CD4-positive, alpha-beta T cell treated with Interleukin-6 for 4 hours (primary cell): ENCODE results near the gene BMP10.
A peak's percentile ranks its signal among the peaks of the same experiment; 100 is the strongest.

ENCODE experiments used
- DNase-seq: peaks from one replicate; pipeline ENCODE4 v3.0.0-alpha.2; 2020; ENCODE audit warnings: mixed read lengths

The BMP10 gene

GRCh38 chr2:68849579-68850030, 21.6 kb downstream of the BMP10 start:
- DNase-seq, result no peak

DNA sequence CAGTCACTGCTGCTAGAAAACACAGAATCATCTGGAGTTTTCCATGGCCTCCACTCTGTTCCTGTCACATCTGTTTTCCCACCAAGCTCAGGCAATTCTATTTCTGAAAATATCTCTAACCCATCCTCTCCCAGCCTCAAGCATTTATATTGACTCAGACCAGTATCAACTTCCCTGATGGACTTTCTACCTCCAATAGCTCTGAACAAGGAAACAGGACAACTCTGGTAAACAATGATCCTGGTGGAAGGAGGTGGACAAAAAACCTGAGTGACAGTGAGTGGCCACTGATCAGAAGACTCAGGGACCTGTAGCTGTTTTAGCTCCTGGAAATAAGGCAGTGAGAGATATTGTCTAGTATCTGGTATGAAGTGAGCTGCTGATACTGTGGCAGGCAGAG, 23.4 kb downstream of the BMP10 start:
- DNase-seq, result no peak

GRCh38 chr2:68846091-68846490, 25.1 kb downstream of the BMP10 start:
- DNase-seq, result no peak

- DNase-seq, result no peak
Measured at GRCh38 chr2:68845043-68845442, 26.2 kb downstream of the BMP10 start.

GRCh38 chr2:68839260-68839833, 31.9 kb downstream of the BMP10 start:
- DNase-seq, result peak; percentile 35

GRCh38 chr2:68838641-68839040, 32.6 kb downstream of the BMP10 start:
- DNase-seq, result no peak

DNA sequence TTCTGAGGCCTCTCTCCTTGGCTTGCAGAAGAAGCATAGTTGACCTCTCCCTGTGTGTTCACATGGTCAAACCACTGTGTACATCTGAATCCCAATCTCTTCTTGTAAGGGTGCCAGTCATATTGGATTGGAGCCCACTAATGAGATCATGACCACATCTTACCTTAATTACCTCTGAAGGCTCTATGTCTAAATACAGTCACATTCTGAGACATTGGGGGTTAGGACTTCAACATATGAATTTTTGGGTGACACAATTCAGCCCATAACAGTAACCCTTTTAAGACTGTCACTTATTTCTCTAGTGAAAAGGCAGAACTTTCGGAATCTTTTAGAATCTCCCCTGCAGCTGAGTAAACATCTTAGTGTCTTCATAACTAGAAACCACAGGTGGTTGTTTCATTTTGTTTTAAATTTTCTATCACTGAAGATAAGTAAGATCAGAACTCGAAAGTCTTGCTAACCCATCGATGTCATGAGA, 33.3 kb downstream of the BMP10 start:
- no peak for DNase-seq

DNA sequence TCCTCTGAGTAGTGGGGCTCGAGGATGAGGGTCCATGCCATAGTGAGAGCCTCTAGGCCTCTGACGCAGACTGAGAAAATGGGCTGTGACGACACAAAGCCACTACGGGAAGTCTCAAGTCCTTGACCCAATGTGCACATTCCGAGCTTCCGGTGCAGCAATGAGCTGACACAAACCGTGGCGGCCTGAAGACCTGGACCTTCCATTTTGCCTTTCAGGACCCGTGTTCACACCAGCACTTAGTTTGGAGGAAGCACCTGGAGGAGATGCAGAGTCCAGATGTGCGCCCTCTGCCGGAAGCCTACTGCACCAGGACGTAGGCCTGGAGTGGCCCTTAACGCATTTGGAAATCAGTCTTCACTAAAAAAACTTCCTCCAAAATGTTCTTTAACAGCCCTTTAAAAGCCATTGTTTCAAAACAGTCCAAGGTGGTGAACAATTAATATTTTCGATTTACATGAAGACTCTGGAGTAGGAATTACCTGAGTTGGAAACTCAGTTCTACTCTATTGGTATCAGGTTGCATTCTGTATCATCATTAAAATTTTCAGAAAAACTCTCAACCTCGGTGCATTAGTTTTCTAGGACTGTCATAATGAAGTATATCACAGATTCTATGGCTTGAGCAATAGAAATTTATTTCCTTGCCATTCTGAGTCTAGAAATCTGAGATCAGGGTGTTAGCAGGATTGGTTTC, 33.9 kb downstream of the BMP10 start:
- peak; percentile 82 for DNase-seq

- no peak for DNase-seq
Measured at GRCh38 chr2:68835621-68836020, 35.6 kb downstream of the BMP10 start.

- DNase-seq, result no peak
Measured at GRCh38 chr2:68834737-68835376, 36.3 kb downstream of the BMP10 start.

- no peak for DNase-seq
Measured at GRCh38 chr2:68833162-68833561, 38.0 kb downstream of the BMP10 start.

DNA sequence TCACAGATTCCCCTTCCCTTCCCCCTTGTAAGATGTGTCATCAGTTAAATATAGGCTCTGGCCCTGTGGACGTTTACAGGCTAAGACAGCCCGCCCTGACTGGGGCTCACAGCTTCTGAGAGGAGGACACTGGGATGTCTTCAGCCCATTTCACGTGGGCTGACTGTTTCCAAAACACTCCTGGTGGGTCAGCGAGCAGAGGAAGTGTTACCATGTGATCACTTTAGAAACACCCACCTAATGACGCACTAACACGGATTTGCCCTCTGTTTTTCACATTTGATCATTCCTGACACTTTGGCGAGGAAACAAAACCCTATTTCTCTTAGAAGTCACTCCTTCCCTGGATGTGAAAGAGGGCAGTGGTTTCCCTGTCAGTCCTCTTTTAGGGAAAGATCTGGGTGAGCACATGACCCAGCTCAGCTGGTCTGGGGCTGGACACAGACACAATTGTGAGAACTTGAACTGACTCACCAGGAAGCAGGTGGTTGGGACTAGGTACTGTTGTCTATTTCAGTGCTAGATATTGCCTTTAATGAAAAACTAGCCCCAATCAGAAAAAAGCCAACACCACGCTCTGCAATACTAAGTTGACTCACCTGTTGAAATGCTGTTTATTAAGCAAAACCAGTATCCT, 38.8 kb downstream of the BMP10 start:
- DNase-seq, result peak; percentile 24

- DNase-seq, result no peak
Measured at GRCh38 chr2:68831686-68832232, 39.4 kb downstream of the BMP10 start.

DNA sequence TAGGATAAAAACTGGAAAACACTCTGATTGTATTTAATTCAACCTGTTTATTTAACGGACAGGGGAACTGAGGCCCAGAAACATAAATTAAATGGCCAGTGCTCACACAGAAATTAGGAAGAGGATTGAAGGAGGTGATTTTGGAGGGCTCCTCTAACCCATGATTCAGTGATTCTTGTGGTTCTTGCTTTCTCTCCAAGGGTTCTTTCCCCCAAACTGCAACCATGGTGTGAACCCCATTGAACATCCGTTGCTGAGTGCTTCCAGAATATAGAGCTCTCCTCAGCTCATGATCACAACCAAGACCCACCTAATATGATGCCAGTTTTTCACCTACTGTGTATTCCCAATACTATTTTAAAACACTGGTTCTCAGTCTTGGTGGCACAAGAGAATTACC, 41.4 kb downstream of the BMP10 start:
- DNase-seq, result no peak

GRCh38 chr2:68828887-68829708, 42.1 kb downstream of the BMP10 start:
- DNase-seq, result peak; percentile 79

- DNase-seq, result no peak
Measured at GRCh38 chr2:68827666-68828065, 43.5 kb downstream of the BMP10 start.

GRCh38 chr2:68825866-68826265, 45.3 kb downstream of the BMP10 start:
- DNase-seq, result no peak

DNA sequence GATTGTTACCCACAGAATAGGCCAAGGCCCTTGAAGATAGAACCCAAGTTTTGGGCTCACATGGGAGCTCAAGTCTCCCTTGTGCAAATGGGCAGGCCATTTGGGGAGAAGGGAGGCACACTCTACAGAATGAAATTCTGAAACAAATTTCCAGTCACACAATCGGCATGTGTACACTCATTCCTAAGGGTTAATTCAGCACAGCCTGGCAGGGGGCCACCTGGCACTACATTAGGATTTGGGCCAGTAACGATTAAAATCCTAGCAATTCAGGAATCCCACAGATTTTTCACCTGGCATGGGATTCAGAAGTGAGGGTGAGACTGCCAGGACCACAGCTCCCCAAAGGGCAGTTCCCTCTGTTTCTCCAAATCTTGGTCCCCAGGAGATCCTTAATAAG, 46.4 kb downstream of the BMP10 start:
- no peak for DNase-seq

DNA sequence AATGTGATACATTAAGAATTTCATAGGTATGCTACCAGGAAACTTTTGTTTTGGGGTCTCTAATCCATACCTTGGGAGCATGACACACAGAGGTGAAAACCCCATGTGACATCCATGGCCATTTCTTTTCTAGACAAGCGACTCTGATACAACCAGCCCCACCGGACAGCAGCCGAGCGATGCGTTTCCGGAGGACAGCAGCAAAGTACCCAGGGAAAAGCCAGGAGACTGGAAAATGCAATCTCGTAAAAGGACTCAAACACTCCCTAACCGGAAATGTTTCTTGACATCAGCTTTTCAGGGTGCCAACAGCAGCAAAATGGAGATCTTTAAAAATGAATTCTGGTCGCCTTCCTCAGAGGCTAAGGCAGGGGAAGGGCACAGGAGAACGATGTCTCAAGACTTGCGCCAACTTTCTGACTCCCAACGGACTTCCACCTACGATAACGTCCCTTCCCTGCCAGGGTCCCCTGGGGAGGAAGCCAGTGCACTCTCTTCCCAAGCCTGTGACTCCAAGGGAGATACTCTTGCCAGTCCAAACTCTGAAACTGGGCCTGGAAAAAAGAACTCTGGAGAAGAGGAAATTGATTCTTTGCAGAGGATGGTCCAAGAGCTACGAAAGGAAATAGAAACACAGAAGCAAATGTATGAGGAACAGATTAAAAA, 48.9 kb downstream of the BMP10 start:
- no peak for DNase-seq

- DNase-seq, result no peak
Measured at GRCh38 chr2:68819556-68819955, 51.6 kb downstream of the BMP10 start.

GRCh38 chr2:68817306-68817705, 53.9 kb downstream of the BMP10 start:
- DNase-seq, result no peak
